C4-2B (cell line): ENCODE data around the gene SCN1B.

Source experiments
- CTCF ChIP-seq: fragments of 450-650 bp; conservative IDR thresholded peaks from 2 replicates; pipeline ENCODE4 v1.5.1; 2017; ENCODE audit warnings: mild to moderate bottlenecking
- ZFX ChIP-seq: fragments of 450-650 bp; IDR thresholded peaks from 2 replicates; pipeline ENCODE4 v1.6.1; 2017

- TF ChIP-seq CTCF (no peak), ZFX (no peak)
Observed at GRCh38 chr19:35013820-35014754, 16.2 kb upstream of the SCN1B start.
